ENCODE measurements around the gene CISD3. TPM values are rescaled to one million over a fixed set of nuclear protein-coding genes. Genes with fewer than 3 reads are reported as not detected.

The CISD3 gene
- total RNA-seq, 3 donors from 2014 or later = 8.9 to 15.0 (median 12.5) TPM

DNA sequence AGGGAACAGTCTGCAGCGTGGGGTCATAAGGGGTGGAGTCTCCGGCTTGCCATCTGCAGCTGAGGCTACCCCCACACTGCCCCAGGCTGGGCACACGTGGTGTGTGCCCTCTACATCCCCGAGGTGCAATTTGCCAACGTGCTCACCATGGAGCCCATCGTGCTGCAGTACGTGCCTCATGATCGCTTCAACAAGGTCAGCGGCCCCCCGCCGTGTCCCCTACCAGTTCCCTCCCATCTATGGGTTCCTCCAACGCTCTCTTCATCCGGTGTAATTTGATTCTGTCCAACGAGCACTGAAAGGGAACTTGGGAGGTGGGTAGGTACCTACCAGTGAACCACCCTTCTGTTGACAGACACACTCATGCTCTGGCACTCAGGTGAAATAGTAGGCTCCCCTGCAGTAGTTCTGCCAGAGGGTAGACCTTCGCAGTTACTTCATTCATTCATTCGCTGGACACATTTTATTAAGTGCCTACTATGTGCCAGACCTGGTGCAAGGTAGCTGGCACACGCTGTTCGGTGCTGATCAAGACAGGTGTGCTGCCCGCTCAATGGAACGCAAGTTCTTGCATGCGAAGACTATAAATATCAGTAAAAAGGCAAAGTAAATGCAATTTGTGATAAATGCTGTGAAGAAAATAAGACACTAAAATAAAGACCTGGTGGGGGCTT lies 22.3 kb upstream of the CISD3 start:
- DNase-seq (ENCODE audit: low spot score in 2 of 2) = no peak
- H3K9me3 ChIP-seq = no peaks in the 10 kb centered on the region
- peaks cover 13% of the 10 kb centered on the region for H3K36me3 ChIP-seq
- TF ChIP-seq POLR2A (IDR thresholded peaks at IDR 0.05) = no peak
- no peak for TF ChIP-seq POLR2AphosphoS5 (IDR thresholded peaks at IDR 0.05)
- H3K27me3 ChIP-seq = no peaks in the 10 kb centered on the region
- no peaks in the 10 kb centered on the region for H3K4me1 ChIP-seq
- intact Hi-C loops (cut with DNase I; ENCODE audit: low total_unique reads) = no loop called here
- H3K27ac ChIP-seq = no peak overlapping the region
- H3K4me3 ChIP-seq = peak overlapping the region in 1 of 3 donors; percentile 98

DNA sequence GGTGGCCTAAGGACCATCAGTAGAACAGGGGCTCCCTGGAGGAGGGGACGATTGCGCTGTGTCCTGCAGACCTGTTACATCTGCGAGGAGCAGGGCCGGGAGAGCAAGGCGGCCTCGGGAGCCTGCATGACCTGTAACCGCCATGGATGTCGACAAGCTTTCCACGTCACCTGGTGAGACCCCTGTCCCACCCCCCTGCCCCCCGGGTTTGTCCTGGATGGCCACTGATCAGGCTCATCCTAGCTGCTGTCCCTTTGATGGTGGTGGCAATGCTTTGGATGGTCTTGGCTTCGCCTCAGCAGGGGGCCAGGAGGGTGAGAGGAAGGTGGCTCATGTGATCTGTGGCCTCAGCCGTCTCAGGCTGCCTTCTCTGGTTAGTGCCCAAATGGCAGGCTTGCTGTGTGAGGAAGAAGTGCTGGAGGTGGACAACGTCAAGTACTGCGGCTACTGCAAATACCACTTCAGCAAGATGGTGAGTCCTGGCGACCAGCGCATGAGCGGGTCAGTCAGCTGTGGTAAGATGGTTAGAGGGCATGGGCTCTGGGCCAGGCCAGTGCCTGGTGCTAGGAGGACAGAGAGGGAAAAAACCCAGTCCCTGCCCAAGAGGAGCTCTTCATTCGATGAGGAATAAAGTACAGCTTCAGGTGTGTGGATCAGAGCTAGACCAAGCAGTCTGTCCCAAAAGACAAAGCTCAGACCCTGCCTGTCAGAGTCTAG lies 20.9 kb upstream of the CISD3 start:
- intact Hi-C loops (cut with DNase I; ENCODE audit: low total_unique reads) = no loop called here
- Histone ChIP-seq H3K9me3 (no peaks in the 10 kb centered on the region), H3K27ac (no peak overlapping the region), H3K4me1 (no peaks in the 10 kb centered on the region), H3K36me3 (peaks cover 19% of the 10 kb centered on the region), H3K4me3 (no peak overlapping the region), H3K27me3 (no peaks in the 10 kb centered on the region)
- no peak for DNase-seq (ENCODE audit: low spot score in 2 of 2)
- TF ChIP-seq POLR2AphosphoS5 (IDR thresholded peaks at IDR 0.05) = no peak
- TF ChIP-seq, protein P1, sequence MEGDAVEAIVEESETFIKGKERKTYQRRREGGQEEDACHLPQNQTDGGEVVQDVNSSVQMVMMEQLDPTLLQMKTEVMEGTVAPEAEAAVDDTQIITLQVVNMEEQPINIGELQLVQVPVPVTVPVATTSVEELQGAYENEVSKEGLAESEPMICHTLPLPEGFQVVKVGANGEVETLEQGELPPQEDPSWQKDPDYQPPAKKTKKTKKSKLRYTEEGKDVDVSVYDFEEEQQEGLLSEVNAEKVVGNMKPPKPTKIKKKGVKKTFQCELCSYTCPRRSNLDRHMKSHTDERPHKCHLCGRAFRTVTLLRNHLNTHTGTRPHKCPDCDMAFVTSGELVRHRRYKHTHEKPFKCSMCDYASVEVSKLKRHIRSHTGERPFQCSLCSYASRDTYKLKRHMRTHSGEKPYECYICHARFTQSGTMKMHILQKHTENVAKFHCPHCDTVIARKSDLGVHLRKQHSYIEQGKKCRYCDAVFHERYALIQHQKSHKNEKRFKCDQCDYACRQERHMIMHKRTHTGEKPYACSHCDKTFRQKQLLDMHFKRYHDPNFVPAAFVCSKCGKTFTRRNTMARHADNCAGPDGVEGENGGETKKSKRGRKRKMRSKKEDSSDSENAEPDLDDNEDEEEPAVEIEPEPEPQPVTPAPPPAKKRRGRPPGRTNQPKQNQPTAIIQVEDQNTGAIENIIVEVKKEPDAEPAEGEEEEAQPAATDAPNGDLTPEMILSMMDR (IDR thresholded peaks at IDR 0.05) = no peak

DNA sequence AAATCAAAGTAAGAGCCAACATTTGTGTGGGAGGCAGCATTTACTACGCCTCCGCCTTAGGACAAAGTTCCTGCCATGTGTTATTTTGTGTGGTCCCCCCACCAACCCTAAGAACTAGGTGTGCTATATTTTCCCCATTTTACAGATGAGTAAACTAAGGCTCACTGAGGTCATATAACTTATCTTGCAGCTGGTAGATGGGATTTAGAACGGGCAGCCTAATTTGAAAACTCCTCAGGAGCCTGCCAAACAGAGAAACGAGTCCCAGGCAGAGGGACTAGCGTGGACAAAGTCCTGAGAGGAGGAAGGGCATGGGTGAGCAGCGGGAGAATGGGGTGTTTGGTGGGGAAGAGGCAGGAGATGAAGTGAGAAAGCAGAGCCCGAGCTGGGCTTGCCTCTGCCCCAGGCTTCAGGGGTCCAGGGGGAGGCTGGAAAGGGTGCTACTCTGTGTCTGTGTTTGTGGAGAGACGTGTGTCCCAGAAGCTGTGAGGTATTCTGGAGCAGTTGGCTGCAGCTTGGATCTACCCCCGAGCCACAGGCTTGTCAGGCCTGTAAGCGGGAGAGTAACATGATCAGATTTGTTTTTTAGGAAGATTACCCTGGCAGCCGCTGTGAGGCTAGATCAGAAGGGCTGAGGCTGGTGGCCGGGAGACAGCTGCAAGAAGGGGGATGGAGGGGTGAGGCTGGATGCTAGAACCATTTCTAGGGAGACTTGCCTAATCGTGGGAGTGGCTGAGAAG lies 20.1 kb upstream of the CISD3 start:
- H3K36me3 ChIP-seq = peaks cover 19% of the 10 kb centered on the region
- no peaks in the 10 kb centered on the region for H3K9me3 ChIP-seq
- no peak for DNase-seq (ENCODE audit: low spot score in 2 of 2)
- H3K4me1 ChIP-seq = no peaks in the 10 kb centered on the region
- TF ChIP-seq POLR2A (IDR thresholded peaks at IDR 0.05) (no peak), POLR2AphosphoS5 (IDR thresholded peaks at IDR 0.05) (no peak)
- TF ChIP-seq, protein P1 (IDR thresholded peaks at IDR 0.05) = no peak
- no peaks in the 10 kb centered on the region for H3K27me3 ChIP-seq
- no peak overlapping the region for H3K4me3 ChIP-seq
- intact Hi-C loops (cut with DNase I; ENCODE audit: low total_unique reads) = no loop called here
- no peak overlapping the region for H3K27ac ChIP-seq

DNA sequence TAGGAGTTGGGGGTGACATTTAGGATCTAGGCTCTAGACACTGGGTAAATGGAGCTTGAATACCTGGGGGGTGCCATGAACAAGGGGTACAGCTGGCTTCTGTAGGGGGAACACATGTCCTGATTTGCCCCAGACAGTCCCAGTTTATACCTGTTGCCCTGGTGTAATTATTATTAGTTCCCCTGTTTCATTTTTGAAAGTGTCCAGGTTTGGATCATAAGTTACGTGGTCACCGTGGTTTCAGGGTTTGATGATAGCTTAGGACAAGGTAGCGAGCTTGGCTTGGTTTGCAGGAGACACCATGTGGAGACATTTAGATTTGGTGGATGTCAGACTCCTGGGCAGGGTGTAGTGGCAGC lies 19.6 kb upstream of the CISD3 start:
- Histone ChIP-seq H3K27ac (no peak overlapping the region), H3K27me3 (no peaks in the 10 kb centered on the region), H3K36me3 (peaks cover 19% of the 10 kb centered on the region), H3K4me1 (no peaks in the 10 kb centered on the region), H3K9me3 (no peaks in the 10 kb centered on the region), H3K4me3 (no peak overlapping the region)
- intact Hi-C loops (cut with DNase I; ENCODE audit: low total_unique reads) = no loop called here
- TF ChIP-seq, protein P1 (IDR thresholded peaks at IDR 0.05) = no peak
- no peak for TF ChIP-seq POLR2A (IDR thresholded peaks at IDR 0.05)
- TF ChIP-seq POLR2AphosphoS5 (IDR thresholded peaks at IDR 0.05) = no peak
- no peak for DNase-seq (ENCODE audit: low spot score in 2 of 2)

DNA sequence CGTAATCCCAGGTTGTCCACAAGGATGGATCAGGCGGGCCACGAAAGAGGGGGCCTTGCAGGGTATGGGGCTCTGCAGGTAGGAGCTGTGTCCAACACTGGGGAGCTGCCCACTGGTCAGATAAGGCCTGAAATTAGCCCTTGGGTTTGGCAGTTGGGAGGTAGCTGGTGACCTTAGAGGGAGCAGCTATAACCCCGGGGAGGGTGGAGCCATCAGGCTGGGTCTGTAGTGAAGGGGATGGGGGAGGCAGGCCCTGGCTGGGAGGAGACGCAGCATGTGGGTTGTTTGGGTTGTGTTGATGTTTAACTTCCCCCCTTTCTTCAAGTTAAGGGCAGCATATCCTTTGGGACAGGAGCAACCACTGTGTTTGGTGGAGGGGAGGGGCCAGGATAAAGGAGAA lies 19.2 kb upstream of the CISD3 start:
- H3K9me3 ChIP-seq = no peaks in the 10 kb centered on the region
- intact Hi-C loops (cut with DNase I; ENCODE audit: low total_unique reads) = no loop called here
- no peak for TF ChIP-seq POLR2A (IDR thresholded peaks at IDR 0.05)
- no peak for TF ChIP-seq POLR2AphosphoS5 (IDR thresholded peaks at IDR 0.05)
- TF ChIP-seq, protein P1 (IDR thresholded peaks at IDR 0.05) = no peak
- no peaks in the 10 kb centered on the region for H3K4me1 ChIP-seq
- peaks cover 19% of the 10 kb centered on the region for H3K36me3 ChIP-seq
- H3K4me3 ChIP-seq = no peak overlapping the region
- no peak for DNase-seq (ENCODE audit: low spot score in 2 of 2)
- H3K27ac ChIP-seq = no peak overlapping the region
- no peaks in the 10 kb centered on the region for H3K27me3 ChIP-seq
